GM10266 (cell line): Measurements from ENCODE around the gene APOBEC2.
"Not testable (repeated sequence)": the region's sequence is repeated elsewhere in the genome, so short reads cannot be mapped to it uniquely, and the experiment has no call there.

Experiments used
- DNase-seq: peaks from one replicate; pipeline ENCODE4 v3.0.0; 2012; ENCODE audit errors: extremely low spot score
- TF ChIP-seq, protein P1 (sequence below): IDR thresholded peaks from 2 replicates; pipeline ENCODE4 v1.5.1; 2012; ENCODE audit warnings: mild to moderate bottlenecking, low read depth; ENCODE audit not compliant: control insufficient read depth, insufficient read depth; ENCODE audit errors: missing control alignments

APOBEC2 gene

DNA sequence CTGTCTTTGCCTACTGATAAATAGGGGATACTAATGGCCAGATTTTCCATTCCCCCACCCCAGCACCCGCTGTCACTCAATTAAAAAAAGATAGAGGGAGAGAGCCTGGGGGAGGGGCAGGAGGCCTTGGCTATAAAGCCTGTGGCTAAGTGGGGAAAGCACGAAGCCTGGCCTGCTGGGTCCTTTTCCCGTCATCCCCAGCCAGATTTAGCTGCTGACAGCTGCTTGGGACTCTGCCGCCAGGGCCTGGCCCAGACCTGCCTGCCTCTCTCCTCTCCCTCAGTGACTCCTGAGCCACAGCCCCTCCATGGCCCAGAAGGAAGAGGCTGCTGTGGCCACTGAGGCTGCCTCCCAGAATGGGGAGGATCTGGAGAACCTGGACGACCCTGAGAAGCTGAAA is at the start of gene APOBEC2:
TSS of gene APOBEC2 (plus strand) at position 162 of the 400 bp plus-strand sequence. CDS start at position 308, 146 bp downstream.
- TF ChIP-seq, protein P1, sequence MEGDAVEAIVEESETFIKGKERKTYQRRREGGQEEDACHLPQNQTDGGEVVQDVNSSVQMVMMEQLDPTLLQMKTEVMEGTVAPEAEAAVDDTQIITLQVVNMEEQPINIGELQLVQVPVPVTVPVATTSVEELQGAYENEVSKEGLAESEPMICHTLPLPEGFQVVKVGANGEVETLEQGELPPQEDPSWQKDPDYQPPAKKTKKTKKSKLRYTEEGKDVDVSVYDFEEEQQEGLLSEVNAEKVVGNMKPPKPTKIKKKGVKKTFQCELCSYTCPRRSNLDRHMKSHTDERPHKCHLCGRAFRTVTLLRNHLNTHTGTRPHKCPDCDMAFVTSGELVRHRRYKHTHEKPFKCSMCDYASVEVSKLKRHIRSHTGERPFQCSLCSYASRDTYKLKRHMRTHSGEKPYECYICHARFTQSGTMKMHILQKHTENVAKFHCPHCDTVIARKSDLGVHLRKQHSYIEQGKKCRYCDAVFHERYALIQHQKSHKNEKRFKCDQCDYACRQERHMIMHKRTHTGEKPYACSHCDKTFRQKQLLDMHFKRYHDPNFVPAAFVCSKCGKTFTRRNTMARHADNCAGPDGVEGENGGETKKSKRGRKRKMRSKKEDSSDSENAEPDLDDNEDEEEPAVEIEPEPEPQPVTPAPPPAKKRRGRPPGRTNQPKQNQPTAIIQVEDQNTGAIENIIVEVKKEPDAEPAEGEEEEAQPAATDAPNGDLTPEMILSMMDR: no peak
- DNase-seq: no peak

- not testable (repeated sequence) for DNase-seq
Measured at GRCh38 chr6:41006217-41006616, 46.8 kb upstream of the APOBEC2 start.

GRCh38 chr6:41006980-41007379 is 46.0 kb upstream of the APOBEC2 start:
- DNase-seq: not testable (repeated sequence)

More at GRCh38 chr6:41006217-41006616, 46.8 kb upstream of the APOBEC2 start:
- TF ChIP-seq, protein P1: peak; percentile 68

GRCh38 chr6:41008011-41008410 is 45.0 kb upstream of the APOBEC2 start:
- TF ChIP-seq, protein P1: no peak
- DNase-seq: no peak

DNA sequence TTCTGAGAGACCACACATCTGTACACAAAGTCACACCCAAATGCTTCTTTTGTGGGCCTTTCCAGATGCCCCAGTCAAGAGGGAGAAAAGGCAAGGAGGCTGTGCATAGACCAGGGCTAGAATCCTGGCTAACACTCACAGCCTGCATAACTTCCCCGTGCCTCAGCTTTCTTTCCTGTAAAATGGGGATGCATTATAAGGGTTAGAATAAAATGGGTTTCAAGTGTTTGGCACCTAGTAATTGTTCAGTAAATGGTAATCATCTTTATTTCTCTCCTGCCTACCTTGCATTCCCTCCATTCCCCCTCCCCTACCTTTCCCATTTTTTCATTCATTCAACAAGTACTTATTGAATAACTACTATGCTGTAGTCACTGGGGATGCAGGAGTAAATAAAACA is 43.3 kb upstream of the APOBEC2 start:
- TF ChIP-seq, protein P1: no peak
- no peak for DNase-seq

- no peak for DNase-seq
Measured at GRCh38 chr6:41011673-41012072, 41.3 kb upstream of the APOBEC2 start.

GRCh38 chr6:41013466-41014153 is 39.4 kb upstream of the APOBEC2 start:
- TF ChIP-seq, protein P1: no peak
- no peak for DNase-seq

More at GRCh38 chr6:41011673-41012072, 41.3 kb upstream of the APOBEC2 start:
- TF ChIP-seq, protein P1: no peak
